Activated T-helper 17 cell treated with anti-CD3 and anti-CD28 coated beads, Interleukin-2, amount 50 U/mL, for 72 hours (primary cell): ENCODE data around the gene NOSTRIN. TPM values are rescaled to one million over a fixed set of nuclear protein-coding genes. Genes with fewer than 3 reads are reported as not detected.
"Not testable (repeated sequence)": the region's sequence is repeated elsewhere in the genome, so short reads cannot be mapped to it uniquely, and the experiment has no call there.

Experiments used
- ATAC-seq: fragments of 150-1000 bp; cut with Tn5 transposase; replicated peaks from 2 replicates; pipeline ENCODE4 v1.10.0; 2021; ENCODE audit warnings: mild to moderate bottlenecking, moderate library complexity
- H3K27ac Mint-ChIP-seq: one replicate; pipeline ENCODE4 v1.8.0; 2022; ENCODE audit warnings: mixed read lengths
- H3K27me3 Mint-ChIP-seq: one replicate; pipeline ENCODE4 v1.8.0; 2022; ENCODE audit warnings: mixed read lengths
- H3K36me3 Mint-ChIP-seq: one replicate; pipeline ENCODE4 v1.8.0; 2022; ENCODE audit warnings: low read depth, mild to moderate bottlenecking, mixed read lengths
- H3K4me1 Mint-ChIP-seq: one replicate; pipeline ENCODE4 v1.8.0; 2022; ENCODE audit warnings: mixed read lengths
- H3K4me3 Mint-ChIP-seq: one replicate; pipeline ENCODE4 v1.8.0; 2022; ENCODE audit warnings: mild to moderate bottlenecking, mixed read lengths
- H3K9me3 Mint-ChIP-seq: one replicate; pipeline ENCODE4 v1.8.0; 2022; ENCODE audit warnings: mixed read lengths
- total RNA-seq, 2 donors: library from RNA; stranded (reverse); gene quantifications; one replicate each; pipeline ENCODE4 v1.2.3, GENCODE V29; 2022

NOSTRIN gene
- total RNA-seq, result under 1 TPM in 1 of 2 donors, not detected in 1; 0.29 TPM

- Mint-ChIP-seq H3K27me3 (no peaks in the 10 kb centered on the region), H3K36me3 (no peaks in the 10 kb centered on the region), H3K27ac (no peak within 1 kb of the TSS), H3K4me3 (no peak within 1 kb of the TSS), H3K9me3 (no peaks in the 10 kb centered on the region), H3K4me1 (no peaks in the 10 kb centered on the region)
- ATAC-seq, result no peak
These were observed at the start of gene NOSTRIN for GRCh38 chr2:168801961-168802858. Gene NOSTRIN, plus strand, starts transcription at chr2:168802637. Its CDS starts 10 bp downstream, at chr2:168802647.

- H3K27me3 Mint-ChIP-seq, result no peaks in the 10 kb centered on the region
- H3K36me3 Mint-ChIP-seq, result no peaks in the 10 kb centered on the region
- H3K9me3 Mint-ChIP-seq, result peaks cover 3% of the 10 kb centered on the region
- peaks cover 46% of the 10 kb centered on the region for H3K4me1 Mint-ChIP-seq
- ATAC-seq, result no peak
- H3K27ac Mint-ChIP-seq, result no peak overlapping the region
- no peak overlapping the region for H3K4me3 Mint-ChIP-seq
These were observed 48.6 kb upstream of the NOSTRIN start for GRCh38 chr2:168753765-168754329.

GRCh38 chr2:168757223-168757622 lies 45.2 kb upstream of the NOSTRIN start:
- no peak for ATAC-seq
- Mint-ChIP-seq H3K36me3 (no peaks in the 10 kb centered on the region), H3K4me3 (peak overlapping the region; percentile 35), H3K9me3 (peaks cover 3% of the 10 kb centered on the region), H3K27me3 (no peaks in the 10 kb centered on the region), H3K4me1 (peaks cover 23% of the 10 kb centered on the region), H3K27ac (peak overlapping the region; percentile 29)

GRCh38 chr2:168758970-168759820 lies 43.2 kb upstream of the NOSTRIN start:
- peak; percentile 66 for ATAC-seq
- Mint-ChIP-seq H3K36me3 (no peaks in the 10 kb centered on the region), H3K27ac (no peak overlapping the region), H3K27me3 (no peaks in the 10 kb centered on the region), H3K9me3 (peaks cover 3% of the 10 kb centered on the region), H3K4me1 (peaks cover 20% of the 10 kb centered on the region), H3K4me3 (no peak overlapping the region)

- no peaks in the 10 kb centered on the region for H3K9me3 Mint-ChIP-seq
These were observed 37.0 kb upstream of the NOSTRIN start for GRCh38 chr2:168765401-168765800.

GRCh38 chr2:168766600-168766999 lies 35.8 kb upstream of the NOSTRIN start:
- no peaks in the 10 kb centered on the region for H3K27me3 Mint-ChIP-seq
- ATAC-seq, result no peak
- H3K9me3 Mint-ChIP-seq, result no peaks in the 10 kb centered on the region
- H3K36me3 Mint-ChIP-seq, result peaks cover 11% of the 10 kb centered on the region
- no peaks in the 10 kb centered on the region for H3K4me1 Mint-ChIP-seq
- no peak overlapping the region for H3K4me3 Mint-ChIP-seq
- no peak overlapping the region for H3K27ac Mint-ChIP-seq

More at GRCh38 chr2:168765401-168765800, 37.0 kb upstream of the NOSTRIN start:
- no peak for ATAC-seq
- no peak overlapping the region for H3K4me3 Mint-ChIP-seq
- no peak overlapping the region for H3K27ac Mint-ChIP-seq
- no peaks in the 10 kb centered on the region for H3K27me3 Mint-ChIP-seq
- H3K36me3 Mint-ChIP-seq, result peaks cover 11% of the 10 kb centered on the region
- H3K4me1 Mint-ChIP-seq, result no peaks in the 10 kb centered on the region

GRCh38 chr2:168767258-168767657 lies 35.2 kb upstream of the NOSTRIN start:
- H3K27ac Mint-ChIP-seq, result no peak overlapping the region
- H3K4me1 Mint-ChIP-seq, result no peaks in the 10 kb centered on the region
- H3K36me3 Mint-ChIP-seq, result peaks cover 11% of the 10 kb centered on the region
- H3K9me3 Mint-ChIP-seq, result no peaks in the 10 kb centered on the region
- H3K27me3 Mint-ChIP-seq, result no peaks in the 10 kb centered on the region
- no peak overlapping the region for H3K4me3 Mint-ChIP-seq
- ATAC-seq, result no peak

- not testable (repeated sequence) for H3K27ac Mint-ChIP-seq, H3K4me3 Mint-ChIP-seq, H3K4me1 Mint-ChIP-seq, H3K27me3 Mint-ChIP-seq, ATAC-seq, H3K9me3 Mint-ChIP-seq
- H3K36me3 Mint-ChIP-seq, result peaks cover 11% of the 10 kb centered on the region
These were observed 34.1 kb upstream of the NOSTRIN start for GRCh38 chr2:168768357-168768756.

GRCh38 chr2:168770796-168771195 lies 31.6 kb upstream of the NOSTRIN start:
- Mint-ChIP-seq H3K4me1 (no peaks in the 10 kb centered on the region), H3K27me3 (no peaks in the 10 kb centered on the region), H3K27ac (no peak overlapping the region), H3K4me3 (no peak overlapping the region), H3K36me3 (peaks cover 6% of the 10 kb centered on the region), H3K9me3 (no peaks in the 10 kb centered on the region)
- no peak for ATAC-seq

- Mint-ChIP-seq H3K36me3 (peaks cover 6% of the 10 kb centered on the region), H3K9me3 (no peaks in the 10 kb centered on the region), H3K27ac (no peak overlapping the region), H3K4me3 (no peak overlapping the region), H3K4me1 (no peaks in the 10 kb centered on the region), H3K27me3 (no peaks in the 10 kb centered on the region)
- ATAC-seq, result no peak
These were observed 29.7 kb upstream of the NOSTRIN start for GRCh38 chr2:168772704-168773103.

GRCh38 chr2:168773128-168773527 lies 29.3 kb upstream of the NOSTRIN start:
- H3K4me1 Mint-ChIP-seq, result no peaks in the 10 kb centered on the region

GRCh38 chr2:168773719-168774521 lies 28.5 kb upstream of the NOSTRIN start:
- Mint-ChIP-seq H3K4me3 (no peak overlapping the region), H3K36me3 (peaks cover 6% of the 10 kb centered on the region), H3K9me3 (no peaks in the 10 kb centered on the region), H3K27ac (no peak overlapping the region), H3K27me3 (no peaks in the 10 kb centered on the region), H3K4me1 (no peaks in the 10 kb centered on the region)
- peak; percentile 56 for ATAC-seq

More at GRCh38 chr2:168773128-168773527, 29.3 kb upstream of the NOSTRIN start:
- no peak for ATAC-seq
- Mint-ChIP-seq H3K27me3 (no peaks in the 10 kb centered on the region), H3K4me3 (no peak overlapping the region), H3K27ac (no peak overlapping the region), H3K36me3 (peaks cover 6% of the 10 kb centered on the region), H3K9me3 (no peaks in the 10 kb centered on the region)

- no peak for ATAC-seq
- Mint-ChIP-seq H3K36me3 (no peaks in the 10 kb centered on the region), H3K4me3 (no peak overlapping the region), H3K4me1 (no peaks in the 10 kb centered on the region), H3K27me3 (no peaks in the 10 kb centered on the region), H3K27ac (no peak overlapping the region), H3K9me3 (no peaks in the 10 kb centered on the region)
These were observed 26.6 kb upstream of the NOSTRIN start for GRCh38 chr2:168775837-168776236.

GRCh38 chr2:168780669-168781071 lies 21.8 kb upstream of the NOSTRIN start:
- Mint-ChIP-seq H3K4me1 (no peaks in the 10 kb centered on the region), H3K36me3 (no peaks in the 10 kb centered on the region), H3K27ac (no peak overlapping the region), H3K4me3 (no peak overlapping the region), H3K27me3 (no peaks in the 10 kb centered on the region), H3K9me3 (no peaks in the 10 kb centered on the region)
- ATAC-seq, result no peak
